GM19351 (cell line): ENCODE data around the gene RPP30.
A peak's percentile ranks its signal among the peaks of the same experiment; 100 is the strongest.
"Not testable (repeated sequence)": the region's sequence is repeated elsewhere in the genome, so short reads cannot be mapped to it uniquely, and the experiment has no call there.

Source experiments
- ATAC-seq: cut with Tn5 transposase; IDR thresholded peaks from one replicate; pipeline ENCODE4 v1.9.1; 2021; ENCODE audit warnings: mild to moderate bottlenecking, moderate library complexity; ENCODE audit not compliant: unreplicated experiment

The RPP30 gene

DNA sequence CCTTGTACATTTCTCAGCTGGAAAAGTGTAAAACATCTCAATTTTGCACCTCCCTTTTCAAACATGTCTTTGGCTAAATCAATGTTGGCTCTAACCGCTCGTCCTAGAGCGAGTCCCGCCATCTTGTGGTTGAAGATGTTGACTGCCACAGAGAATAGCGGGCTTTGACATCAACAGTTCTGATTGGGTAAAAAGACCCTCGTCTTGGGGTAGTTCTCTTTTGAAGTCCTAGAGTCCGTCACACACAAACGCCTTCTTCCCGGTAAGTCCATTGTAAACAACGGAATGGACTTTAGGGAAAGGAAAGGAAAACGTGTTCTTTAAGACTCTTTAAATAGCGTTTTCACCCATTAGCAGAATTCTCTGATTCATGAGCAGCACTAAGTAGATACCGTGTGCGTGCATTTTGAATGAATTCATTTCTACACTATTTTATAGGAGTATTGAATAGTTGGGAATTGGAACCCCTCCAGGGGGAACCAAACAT lies 452 bp upstream of the RPP30 start:
- peak; percentile 52 for ATAC-seq

DNA sequence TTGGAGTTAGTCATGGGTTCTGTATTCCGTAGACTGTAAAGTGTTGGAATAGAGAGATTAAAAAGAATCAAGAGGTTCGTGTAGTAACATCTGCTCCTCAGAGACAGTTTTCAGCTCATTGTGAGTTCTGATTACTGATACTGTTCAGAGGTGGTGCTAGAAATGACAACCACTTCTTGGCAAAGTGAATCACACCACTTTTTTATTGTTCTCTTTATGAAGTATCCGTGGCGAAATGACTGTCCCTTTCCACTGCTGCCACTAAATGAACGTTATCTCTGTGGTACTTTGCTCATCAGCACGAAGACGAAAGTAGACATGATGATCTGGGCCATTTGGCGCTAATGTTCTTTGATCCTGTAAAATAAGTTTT lies 860 bp downstream of the RPP30 start:
- ATAC-seq, result no peak

DNA sequence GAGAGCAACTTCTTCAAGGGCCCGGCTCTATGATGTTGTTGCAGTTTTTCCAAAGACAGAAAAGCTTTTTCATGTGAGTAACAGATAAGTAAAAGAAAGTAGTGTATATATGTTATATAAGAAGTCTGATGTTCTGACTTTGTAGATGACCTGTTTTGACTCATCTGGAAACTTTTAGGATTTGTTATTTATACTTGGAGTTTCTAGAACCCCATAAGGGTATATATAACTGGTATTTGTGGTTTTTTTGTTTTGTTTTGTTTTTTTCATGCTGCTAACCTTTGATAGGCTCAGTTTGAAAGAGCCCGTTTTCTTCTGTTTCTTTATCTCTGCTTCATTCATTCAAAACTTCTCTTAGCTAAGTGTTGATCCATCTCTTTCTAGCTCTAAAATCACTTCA lies 7.3 kb downstream of the RPP30 start:
- ATAC-seq, result no peak

DNA sequence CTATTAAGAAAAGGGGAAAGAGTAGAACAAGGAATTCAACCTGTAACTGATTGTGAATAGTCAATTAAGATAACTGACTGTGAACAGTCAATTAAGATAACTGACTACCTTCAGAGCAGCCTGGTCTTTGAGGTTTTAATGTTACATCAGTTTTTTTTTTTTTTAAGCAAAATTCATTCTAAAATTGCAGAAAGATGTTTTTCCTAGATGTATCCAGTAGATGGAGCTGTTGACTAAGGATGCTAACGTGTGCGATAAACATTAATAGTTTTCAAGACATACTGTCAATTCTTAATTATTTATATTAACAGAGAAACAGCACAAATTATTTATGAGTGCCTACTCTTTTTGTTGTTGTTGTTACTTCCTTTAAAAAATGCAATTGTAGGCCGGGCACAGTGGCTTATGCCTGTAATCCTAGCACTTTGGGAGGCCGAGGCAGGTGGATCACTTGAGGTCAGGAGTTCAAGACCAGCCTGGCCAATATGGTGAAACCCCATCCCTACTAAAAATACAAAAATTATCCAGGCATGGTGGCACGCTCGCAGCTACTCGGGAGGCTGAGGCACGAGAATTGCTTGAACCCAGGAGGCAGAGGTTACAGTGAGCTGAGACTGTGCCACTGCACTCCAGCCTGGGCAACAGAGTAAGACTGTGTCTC lies 8.4 kb downstream of the RPP30 start:
- not testable (repeated sequence) for ATAC-seq

DNA sequence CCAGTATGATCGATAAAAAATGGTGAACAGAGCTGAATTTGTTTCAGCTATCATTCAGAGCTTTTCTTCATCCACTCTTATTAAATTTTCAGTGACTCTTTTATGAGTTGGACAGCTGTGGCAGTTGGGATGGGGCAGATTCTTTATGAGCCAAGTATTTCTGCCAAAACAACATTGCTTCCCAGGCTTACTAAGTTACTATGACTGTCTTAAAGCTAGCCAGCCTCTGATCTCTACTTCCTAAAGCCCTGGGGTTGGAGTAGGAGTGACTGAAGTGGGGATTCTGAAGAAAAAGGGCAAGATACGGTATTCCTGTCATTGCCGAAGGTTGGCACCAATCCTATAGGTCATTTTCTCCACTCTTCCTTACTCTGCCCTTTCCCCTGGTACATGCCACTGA lies 12.7 kb downstream of the RPP30 start:
- ATAC-seq, result no peak

DNA sequence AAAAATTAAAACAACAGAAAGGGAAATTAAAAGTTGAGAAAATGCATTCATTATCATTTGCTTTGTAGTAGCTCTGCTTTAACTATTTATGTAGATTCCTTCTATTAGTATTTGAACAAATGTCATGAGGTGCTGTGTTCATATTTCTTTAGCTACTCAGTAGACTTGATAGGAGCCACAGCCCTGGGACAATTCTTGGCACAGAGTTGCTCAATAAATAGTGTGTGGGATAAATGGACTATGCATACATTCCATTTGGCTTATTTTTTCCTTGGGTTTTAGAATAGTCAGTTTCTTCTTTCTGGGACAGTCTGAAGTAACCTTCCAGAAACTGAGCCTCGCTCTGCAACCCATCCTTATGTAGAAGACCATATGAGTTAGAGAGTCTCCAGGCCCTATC lies 13.4 kb downstream of the RPP30 start:
- no peak for ATAC-seq

DNA sequence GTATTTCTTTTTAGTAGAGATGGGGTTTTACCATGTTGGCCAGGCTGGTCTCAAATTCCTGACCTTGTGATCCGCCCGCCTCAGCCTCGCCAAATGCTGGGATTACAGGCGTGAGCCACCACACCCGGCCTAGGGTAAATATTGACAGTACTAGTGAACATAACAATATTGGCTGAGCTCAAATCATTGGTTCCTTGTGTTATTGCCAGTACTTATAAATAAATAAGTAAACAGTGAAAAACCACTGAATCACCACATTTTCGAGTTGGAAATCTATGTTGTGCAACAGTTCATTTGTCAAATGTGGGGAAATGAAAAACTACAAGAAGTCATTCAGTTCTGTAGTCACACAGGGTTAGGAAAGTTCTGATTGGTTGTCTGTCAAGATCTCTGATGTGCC lies 15.8 kb downstream of the RPP30 start:
- no peak for ATAC-seq

DNA sequence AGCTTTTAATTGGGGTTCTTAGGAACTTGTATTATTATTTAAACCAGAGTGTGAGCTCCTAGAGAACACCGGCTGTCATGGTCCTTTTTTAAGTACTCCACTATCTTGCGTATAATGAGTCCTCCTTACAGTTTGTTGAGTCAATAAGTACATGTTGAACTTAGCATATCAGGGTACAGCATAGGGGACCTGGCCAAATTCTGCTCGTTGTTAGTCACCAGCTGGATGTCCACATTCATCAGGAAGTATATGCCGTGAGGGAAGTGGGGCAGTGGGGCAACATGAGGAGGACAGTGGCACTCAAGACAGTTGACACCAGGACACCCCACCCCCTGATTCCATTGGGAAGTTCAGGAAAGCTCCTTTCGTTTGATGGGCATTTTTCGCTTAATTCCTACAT lies 16.6 kb downstream of the RPP30 start:
- ATAC-seq, result no peak

DNA sequence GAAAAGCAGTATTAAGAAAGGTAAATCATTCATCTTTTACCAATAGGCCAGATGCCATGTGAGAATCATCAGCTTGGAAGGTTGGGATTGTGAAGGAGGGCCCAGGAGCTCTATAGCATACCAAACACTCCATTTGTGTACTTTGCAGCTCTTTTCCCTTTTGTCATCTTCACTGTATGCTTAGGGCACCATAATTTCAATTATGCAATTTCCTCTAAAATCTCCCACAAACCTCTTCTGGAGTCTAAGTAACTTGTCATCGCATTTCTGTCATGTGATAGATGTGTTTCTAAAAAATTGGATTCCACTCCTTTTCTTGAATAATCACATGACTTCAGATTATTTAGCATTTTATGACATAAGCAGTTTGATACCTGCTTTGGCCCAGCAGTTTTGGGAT lies 17.9 kb downstream of the RPP30 start:
- no peak for ATAC-seq

DNA sequence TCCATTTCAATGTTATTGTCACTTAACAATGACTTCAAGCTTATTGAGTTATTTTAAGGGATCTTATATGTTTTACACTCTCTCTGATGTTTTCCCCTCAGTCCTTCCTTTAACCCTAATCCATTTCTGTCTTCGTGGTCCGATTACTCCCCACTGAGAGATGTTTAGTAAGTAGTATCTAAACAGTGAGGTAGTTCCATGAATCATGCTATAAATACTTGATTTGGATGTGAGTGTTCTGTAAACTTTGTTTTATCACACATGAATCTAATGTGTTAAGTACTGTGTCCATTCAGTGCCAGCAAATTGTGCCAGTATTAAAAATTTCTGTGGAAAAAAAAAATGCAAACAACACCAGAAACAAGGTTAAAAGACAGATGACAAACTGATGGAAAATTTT lies 18.6 kb downstream of the RPP30 start:
- no peak for ATAC-seq

DNA sequence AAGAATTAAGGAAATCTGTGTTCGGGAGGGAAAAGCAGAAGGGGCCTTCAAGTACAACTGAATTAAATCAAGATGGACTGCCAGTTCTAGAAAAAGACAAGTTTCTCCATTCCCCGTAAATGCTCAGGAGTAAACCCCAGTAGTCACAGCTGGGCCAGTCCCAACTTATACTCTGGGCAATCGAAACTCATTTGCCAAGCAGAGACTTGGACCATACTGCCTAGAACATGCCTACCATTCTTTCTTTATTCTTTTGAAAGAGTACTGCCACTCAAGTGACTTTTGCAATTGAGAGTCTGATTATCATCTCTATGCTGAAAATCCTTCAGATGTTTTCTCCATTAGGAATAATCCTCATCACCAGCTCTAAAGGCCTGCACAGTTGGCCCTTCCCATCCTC lies 21.4 kb downstream of the RPP30 start:
- ATAC-seq, result no peak

DNA sequence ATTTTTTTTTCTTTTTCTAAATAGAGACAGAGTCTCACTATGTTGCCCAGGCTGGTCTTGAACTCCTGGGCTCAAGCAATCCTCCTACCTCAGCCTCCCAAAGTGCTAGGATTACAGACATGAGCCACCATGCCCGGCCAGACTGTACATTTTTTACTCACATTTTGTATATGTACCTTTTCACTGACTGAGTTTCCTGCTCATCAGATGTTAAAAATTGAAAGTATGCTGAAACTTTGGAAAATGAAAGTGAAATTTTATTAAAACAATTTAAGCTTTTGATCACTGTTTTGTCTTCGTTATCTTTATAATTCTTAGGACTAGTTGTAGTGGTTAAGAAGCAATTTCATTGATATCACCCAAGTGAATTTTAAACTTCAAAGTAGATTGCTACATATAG lies 25.1 kb downstream of the RPP30 start:
- ATAC-seq, result not testable (repeated sequence)

DNA sequence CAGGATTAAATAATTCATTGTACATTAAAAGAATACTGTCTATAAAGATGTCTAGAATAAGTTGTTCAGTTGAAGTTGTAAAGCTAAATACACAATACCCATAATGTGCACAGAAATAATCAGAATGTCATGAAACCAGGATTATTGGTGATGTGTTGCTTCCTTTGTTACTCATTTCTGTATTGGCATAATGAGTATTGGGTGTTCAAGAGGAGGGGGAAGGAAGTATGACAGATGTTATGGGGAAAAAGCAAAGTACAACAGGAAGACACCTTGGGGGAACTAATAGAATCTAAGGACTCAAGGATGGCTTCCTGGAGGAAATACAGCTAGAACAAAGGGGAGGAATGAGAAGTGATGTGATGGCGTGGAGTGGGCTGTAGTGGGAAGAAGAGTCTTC lies 34.2 kb downstream of the RPP30 start:
- no peak for ATAC-seq

DNA sequence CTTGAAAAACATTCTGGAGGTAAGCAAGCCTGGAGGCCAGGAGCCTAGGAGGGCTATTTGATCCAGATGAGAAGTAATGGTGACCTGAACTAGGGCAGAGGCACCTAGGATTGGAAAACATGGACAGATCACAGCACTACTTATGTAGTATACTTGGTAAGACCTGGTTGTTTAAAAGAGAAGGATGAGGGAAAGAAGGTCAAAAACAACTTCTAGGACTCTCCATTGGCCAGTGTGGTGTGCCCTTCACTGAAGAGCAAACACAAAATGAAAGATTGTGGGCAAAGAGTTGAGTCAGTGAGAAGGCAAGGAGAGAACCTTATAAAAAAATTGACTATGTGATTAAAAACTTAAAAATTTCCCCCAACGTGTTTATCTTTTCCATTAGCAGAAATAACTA lies 34.8 kb downstream of the RPP30 start:
- ATAC-seq, result no peak

DNA sequence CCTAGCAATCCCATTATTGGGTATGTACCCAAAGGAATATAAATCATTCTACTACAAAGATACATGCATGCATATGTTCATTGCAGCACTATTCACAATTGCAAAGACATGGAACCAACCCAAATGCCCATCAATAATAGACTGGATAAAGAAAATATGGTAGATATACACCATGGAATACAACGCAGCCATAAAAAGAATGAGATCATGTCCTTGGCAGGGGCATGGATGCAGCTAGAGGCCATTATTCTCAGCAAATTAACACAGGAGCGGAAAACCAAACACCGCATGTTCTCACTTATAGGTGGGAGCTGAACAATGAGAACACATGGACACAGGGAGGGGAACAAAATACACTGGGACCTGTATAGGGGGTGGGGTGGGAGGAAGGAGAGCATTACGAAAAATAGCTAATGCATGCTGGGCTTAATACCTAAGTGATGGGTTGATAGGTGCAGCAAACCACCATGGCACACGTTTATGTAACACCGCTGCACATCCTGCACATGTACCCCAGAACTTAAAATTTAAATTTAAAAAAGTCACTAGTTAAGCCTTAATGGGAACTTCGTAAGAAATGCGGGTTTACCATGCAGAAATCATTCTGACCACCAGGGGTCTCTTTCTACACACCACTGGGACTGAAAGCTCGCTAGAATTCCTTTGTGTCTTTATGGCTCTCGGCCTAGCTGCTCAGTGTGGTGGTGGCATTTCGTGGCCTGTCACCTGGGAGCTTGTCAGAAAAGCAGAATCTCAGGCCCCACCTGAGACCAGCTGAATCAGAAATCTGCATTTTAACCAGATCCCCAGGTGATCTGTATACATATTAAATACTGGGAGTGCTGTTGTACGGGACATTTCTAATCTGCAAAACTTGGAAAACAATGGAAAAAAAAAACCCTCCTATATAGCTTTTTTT lies 39.6 kb downstream of the RPP30 start:
- peak; percentile 91 for ATAC-seq

DNA sequence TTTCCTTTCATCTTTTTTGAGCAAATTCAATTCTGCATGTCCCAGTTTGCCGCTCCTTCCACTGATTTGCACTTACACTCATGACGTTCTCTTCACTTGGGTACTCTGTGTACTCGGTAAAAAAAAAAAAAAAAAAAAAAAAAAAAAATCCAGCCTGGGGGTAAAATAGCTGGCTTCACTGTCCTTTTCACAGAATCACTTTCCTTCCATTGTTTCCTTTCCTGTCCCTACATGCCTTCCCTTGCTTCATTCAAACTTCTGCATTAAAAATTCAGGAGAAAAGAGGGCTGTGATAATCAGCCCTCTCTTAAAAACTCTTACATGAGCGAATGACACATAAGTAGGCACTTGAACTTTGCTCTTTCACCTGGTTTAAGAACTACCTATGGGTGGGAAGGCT lies 40.4 kb downstream of the RPP30 start:
- no peak for ATAC-seq

DNA sequence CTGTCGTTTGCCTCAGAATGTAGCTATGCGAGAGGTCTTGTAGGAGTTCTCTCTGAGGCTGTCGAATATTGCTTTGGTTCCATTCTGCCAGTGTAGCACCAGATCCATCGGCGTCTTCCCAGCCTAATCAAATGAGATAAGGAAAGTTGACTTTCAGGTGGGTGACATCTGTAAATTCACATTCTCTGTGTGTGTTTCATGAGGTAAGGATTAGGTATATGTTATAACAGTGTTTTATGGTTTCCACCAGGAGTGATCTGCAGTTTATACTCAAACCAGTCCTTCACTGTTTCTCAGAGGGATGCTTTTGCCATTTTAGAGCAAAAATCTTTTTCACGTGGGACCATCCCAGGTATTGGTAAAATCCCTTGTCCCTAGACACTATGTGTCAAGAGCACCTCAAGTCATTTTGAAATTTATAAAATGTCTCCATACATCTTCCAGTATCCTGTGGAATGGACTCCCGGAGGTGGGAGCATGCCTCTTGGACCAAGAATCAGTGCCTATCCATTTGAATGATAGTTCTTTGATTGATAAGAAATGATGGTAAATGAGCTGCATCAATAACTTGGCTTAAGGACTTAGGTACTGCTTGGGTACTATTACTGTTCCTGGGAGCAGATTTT lies 41.2 kb downstream of the RPP30 start:
- ATAC-seq, result no peak

DNA sequence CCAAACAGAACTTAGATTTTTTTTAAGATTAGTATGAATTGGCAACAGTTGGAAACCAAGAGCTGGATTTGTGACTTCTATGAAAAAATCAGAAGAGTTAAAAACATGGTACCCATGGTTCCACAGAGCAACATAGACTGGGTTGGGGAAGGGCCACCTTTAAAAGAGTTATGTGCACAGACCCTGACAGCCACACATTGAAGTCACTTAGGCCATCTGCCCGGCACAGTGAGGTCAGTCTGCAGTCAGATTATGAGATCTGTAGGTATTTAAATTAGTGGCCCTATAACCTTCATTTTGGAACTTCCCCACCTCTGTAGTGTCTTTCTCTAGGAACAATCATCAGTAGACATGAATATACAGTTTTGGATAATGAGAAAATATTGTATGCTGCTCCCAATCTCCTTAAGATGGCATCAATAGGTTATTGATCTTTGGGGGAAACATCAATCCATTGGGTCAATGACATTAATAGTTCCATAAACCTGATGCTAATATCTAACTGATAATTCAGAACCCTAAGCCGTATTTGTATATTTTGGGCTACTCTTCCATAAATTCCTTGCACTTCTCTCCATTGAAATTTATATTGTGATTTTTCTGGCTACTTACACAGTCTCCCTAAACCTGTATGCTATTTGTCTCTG lies 42.1 kb downstream of the RPP30 start:
- no peak for ATAC-seq

DNA sequence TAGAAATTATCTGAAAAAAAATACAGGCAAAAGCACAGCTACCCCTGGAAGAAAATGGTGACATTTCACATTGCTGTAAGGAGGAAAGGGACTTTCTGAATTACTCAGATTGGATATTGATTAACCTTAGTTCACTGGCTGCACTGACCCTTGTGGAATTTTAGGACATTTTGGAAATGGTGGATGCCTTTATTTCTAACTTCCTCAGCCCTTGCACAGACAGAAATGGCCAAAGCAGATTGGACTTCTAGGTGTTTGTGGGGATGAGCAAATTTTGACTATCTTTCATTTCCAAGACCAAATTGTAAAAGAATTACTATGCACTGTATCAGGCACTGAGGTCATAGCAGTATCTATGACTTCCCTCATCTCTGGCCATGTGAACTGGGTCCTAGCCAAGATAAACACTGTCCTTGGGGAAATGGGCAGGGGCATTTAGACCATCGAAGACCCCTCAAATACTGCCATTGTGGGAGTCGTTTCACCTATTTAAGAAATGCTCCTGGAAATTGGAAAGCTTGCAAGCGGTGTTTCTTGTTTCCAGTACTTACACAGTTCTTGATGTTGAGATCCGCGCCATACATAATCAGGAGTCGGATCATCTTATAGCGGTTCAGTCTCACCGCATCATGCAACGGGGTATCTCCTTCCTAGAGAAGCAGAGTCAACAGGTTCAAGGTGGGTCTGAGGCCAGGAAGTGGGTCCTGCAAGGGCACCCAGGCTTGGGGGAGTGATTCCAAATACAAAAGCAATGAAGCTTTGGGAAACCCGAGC lies 43.4 kb downstream of the RPP30 start:
- ATAC-seq, result no peak

DNA sequence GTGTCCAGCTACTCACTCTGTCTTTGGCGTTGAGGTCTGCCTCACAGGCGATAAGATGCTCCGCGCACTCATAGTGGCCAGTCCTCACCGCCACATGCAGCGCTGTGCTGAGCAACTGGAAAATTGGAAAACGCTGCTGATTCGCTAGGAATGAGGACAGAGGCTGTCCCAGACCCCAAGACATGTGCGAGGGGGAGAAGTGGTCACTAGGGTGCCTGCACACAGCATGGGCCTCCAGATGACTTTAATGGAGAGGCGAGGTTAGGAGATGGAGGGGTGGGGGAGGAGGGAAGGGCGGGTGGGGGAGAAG lies 43.9 kb downstream of the RPP30 start:
- no peak for ATAC-seq
